ENCODE measurements around the gene MLIP.
A peak's percentile ranks its signal among the peaks of the same experiment; 100 is the strongest.
"Not testable (repeated sequence)": the region's sequence is repeated elsewhere in the genome, so short reads cannot be mapped to it uniquely, and the experiment has no call there.

Gene MLIP, protein sequence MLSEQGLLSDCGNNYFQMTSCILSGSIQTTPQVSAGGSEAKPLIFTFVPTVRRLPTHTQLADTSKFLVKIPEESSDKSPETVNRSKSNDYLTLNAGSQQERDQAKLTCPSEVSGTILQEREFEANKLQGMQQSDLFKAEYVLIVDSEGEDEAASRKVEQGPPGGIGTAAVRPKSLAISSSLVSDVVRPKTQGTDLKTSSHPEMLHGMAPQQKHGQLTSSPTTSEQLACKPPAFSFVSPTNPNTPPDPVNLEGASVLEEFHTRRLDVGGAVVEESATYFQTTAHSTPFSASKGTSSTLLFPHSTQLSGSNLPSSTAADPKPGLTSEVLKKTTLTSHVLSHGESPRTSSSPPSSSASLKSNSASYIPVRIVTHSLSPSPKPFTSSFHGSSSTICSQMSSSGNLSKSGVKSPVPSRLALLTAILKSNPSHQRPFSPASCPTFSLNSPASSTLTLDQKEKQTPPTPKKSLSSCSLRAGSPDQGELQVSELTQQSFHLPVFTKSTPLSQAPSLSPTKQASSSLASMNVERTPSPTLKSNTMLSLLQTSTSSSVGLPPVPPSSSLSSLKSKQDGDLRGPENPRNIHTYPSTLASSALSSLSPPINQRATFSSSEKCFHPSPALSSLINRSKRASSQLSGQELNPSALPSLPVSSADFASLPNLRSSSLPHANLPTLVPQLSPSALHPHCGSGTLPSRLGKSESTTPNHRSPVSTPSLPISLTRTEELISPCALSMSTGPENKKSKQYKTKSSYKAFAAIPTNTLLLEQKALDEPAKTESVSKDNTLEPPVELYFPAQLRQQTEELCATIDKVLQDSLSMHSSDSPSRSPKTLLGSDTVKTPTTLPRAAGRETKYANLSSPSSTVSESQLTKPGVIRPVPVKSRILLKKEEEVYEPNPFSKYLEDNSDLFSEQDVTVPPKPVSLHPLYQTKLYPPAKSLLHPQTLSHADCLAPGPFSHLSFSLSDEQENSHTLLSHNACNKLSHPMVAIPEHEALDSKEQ

DNA sequence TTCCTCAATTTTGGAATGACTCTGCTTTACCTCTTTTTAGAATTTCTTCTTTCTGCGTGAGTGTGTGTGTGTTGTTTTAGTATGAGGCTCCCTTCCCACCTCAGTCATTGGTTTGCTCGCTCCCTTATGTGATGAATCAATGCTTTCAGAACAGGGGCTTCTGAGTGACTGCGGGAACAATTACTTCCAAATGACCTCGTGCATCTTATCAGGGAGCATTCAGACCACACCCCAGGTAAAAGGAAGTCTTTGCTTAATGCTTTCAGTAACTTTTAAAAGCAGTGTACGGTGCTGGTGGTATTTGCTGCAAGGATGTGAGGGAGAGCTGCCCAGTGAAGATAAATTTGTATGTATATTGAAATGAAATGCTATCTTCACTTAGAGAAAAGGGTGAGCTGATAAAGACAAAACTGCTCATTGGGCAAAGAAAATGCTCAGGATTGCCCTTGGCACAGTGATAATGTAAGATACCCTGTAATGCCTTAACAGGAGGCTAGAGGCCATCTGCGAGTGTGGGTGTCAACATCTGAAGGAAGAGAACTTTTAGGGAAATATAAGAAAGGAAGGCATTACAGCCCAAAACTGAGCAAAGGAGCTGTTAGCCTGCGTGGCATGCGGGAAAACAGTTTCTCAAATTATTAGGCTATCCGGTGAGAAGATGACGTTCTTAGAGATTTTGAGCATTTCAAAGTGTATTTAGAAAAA lies at the start of gene MLIP:
Gene MLIP, plus strand, starts transcription at position 103 of the 705 bp plus-strand sequence. Its CDS starts 37 bp downstream, at position 140.
- Histone ChIP-seq H3K27me3 (ENCODE audit: low read depth) (no peaks in the 10 kb centered on the region), H3K36me3 (replicated peaks) (no peaks in the 10 kb centered on the region), H3K9me3 (no peaks in the 10 kb centered on the region; the same call in 1 of the 2 replicates), H3K4me1 (no peaks in the 10 kb centered on the region), H3K4me3 (no peak within 1 kb of the TSS)
- in situ Hi-C loops (cut with MboI; ENCODE audit: low sequenced_read_pairs): no loop called here
- DNase-seq (ENCODE audit: low spot score in 2 of 2): no peak

DNA sequence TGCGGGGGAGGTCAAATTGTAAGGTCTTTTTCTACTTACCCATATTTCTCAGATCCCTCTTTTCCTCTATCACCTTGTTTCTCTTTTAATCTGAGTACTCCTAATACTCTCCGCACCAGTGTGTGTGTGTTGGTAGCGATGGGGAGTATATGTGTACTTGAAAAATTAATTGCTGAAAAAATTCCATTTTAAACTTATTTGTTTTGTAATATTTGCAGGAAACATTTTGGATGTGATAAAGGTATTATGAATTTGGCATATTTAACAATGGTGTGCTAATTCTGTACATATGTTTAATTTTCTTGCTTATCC lies 48.1 kb upstream of the MLIP start:
- H3K9me3 ChIP-seq: no peaks in the 10 kb centered on the region
- H3K27me3 ChIP-seq (ENCODE audit: low read depth): no peaks in the 10 kb centered on the region
- DNase-seq (ENCODE audit: low spot score in 2 of 2): no peak
- no peak overlapping the region for H3K4me3 ChIP-seq
- H3K4me1 ChIP-seq: peaks cover 7% of the 10 kb centered on the region
- in situ Hi-C loops (cut with MboI; ENCODE audit: low sequenced_read_pairs): no loop called here
- no peaks in the 10 kb centered on the region for H3K36me3 ChIP-seq (replicated peaks)

DNA sequence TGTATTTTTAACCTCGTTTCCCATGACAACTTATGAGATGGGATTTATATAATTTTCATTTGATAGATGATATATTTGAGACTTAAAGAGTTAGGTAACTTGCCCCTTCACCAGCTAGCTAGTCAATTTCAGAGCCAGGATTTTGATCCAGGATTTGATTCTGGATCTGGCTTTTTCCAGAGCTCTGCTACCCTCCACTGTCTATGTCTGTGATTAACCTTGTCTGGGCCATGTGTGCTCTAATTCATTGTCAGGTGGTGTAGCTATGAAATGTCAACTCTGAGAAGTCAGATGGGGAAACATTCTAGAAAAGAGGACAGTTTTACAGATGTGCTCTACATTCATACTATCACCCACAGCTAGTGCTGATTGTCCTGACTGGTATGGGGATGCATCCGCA lies 42.5 kb upstream of the MLIP start:
- H3K27me3 ChIP-seq (ENCODE audit: low read depth): no peaks in the 10 kb centered on the region
- no peaks in the 10 kb centered on the region for H3K9me3 ChIP-seq
- DNase-seq (ENCODE audit: low spot score in 2 of 2): no peak
- in situ Hi-C loops (cut with MboI; ENCODE audit: low sequenced_read_pairs): no loop called here
- H3K4me1 ChIP-seq: peaks cover 7% of the 10 kb centered on the region
- H3K4me3 ChIP-seq: no peak overlapping the region
- H3K36me3 ChIP-seq (replicated peaks): no peaks in the 10 kb centered on the region

DNA sequence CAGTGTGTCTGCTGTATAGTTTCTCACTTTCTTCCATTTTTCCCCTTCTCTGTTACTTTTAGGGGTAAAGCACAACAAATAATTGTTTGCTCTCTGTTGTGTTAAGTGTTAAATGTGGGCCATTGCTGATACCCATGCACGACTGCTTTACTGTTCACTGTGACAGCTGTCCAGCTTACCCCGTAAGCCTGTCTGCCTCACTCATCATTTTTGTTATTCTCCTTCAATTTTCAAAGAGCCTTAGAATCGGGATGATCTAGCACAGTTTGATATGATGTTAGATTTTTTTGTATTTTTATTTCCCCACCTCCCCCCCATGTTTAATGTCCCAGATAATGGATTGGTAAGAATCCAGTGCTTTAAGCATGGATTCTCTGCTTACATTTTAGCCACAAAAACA lies 41.2 kb upstream of the MLIP start:
- Histone ChIP-seq H3K9me3 (no peaks in the 10 kb centered on the region), H3K4me3 (no peak overlapping the region), H3K4me1 (peaks cover 7% of the 10 kb centered on the region), H3K36me3 (replicated peaks) (no peaks in the 10 kb centered on the region), H3K27me3 (ENCODE audit: low read depth) (no peaks in the 10 kb centered on the region)
- DNase-seq (ENCODE audit: low spot score in 2 of 2): peak in 1 of 2 experiments; percentile 7
- in situ Hi-C loops (cut with MboI; ENCODE audit: low sequenced_read_pairs): no loop called here

DNA sequence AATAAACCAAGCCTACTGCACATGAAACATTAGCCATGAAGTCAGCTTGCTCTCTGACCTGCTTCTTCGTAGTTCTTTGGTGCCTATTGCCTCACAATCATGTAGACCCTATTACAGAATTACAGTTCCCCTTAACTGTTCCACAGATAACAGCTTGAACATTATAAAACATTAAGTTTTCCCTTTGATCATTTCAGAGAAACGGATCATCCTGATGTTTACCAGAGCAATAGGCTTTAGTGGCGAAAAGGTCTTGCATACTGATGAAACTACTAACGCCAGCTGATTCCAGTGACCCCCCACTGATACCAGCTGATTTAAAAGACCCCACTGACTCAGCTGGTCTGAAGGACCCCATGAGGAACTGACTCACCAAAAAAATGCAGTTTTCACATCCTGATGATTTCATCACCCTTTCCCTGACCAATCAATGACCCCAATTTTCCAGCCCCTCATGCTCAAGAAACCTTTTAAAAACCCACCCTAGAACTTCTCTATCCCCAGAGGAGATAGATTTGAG lies 39.4 kb upstream of the MLIP start:
- H3K4me3 ChIP-seq: no peak overlapping the region
- H3K4me1 ChIP-seq: peaks cover 7% of the 10 kb centered on the region
- no peaks in the 10 kb centered on the region for H3K27me3 ChIP-seq (ENCODE audit: low read depth)
- in situ Hi-C loops (cut with MboI; ENCODE audit: low sequenced_read_pairs): no loop called here
- DNase-seq (ENCODE audit: low spot score in 2 of 2): no peak
- H3K36me3 ChIP-seq (replicated peaks): no peaks in the 10 kb centered on the region
- no peaks in the 10 kb centered on the region for H3K9me3 ChIP-seq

DNA sequence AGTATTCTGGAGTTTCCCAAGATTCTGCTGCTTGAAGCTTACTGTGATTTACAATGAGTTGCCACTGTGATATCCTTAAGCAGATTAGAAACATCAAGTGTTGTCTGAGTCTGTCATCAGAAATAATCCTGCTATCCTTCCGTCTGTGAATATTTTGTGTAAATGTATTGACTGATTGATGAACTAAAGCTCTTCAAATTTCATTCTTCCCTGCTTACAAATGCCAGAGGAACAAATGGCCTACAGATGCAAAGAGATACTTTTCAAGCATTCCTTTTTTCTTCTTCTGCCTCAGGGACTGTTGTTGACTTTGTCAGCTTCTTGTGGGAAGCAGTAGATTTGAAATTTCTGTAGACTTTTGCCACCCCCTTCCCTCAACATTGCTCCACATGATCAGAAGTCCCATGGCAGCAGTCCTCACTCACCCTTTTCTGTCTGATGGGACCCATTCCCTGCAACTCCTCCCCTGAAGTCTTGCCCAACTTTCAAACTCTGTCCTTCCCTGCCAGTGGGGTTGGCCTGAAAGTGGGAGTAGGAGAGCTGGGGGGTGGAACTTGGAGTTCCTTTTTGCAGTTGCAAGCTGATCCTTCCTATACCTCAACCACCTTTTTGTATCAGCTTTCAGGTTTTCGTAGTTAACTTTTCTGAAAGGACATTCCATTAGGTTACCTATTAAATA lies 38.5 kb upstream of the MLIP start:
- no peaks in the 10 kb centered on the region for H3K9me3 ChIP-seq
- in situ Hi-C loops (cut with MboI; ENCODE audit: low sequenced_read_pairs): no loop called here

DNA sequence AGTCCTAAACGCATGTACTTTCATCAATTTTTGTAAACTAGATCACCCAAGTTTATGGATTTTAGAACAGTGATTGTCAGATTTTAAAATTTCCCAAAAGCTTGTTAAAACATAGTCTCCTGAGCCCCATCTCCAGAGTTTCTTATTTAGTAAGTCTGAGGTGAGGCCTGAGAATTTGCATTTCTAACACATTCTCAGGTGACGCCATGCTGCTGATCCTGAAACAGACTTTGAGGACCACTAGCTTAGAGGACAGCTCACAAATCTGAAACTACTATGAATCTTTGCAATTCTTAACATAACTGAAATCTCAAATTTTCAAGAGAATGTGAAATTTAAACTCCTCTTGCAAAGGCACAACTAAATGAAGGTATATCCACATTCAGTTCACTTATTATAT lies 37.8 kb upstream of the MLIP start:
- no peaks in the 10 kb centered on the region for H3K27me3 ChIP-seq (ENCODE audit: low read depth)
- in situ Hi-C loops (cut with MboI; ENCODE audit: low sequenced_read_pairs): no loop called here
- DNase-seq (ENCODE audit: low spot score in 2 of 2): no peak
- H3K36me3 ChIP-seq (replicated peaks): no peaks in the 10 kb centered on the region
- no peaks in the 10 kb centered on the region for H3K9me3 ChIP-seq
- H3K4me1 ChIP-seq: peaks cover 7% of the 10 kb centered on the region
- no peak overlapping the region for H3K4me3 ChIP-seq

More for the DNA sequence above, 38.5 kb upstream of the MLIP start:
- H3K27me3 ChIP-seq (ENCODE audit: low read depth): no peaks in the 10 kb centered on the region
- peak in 1 of 2 experiments; percentile 18 for DNase-seq (ENCODE audit: low spot score in 2 of 2)
- peaks cover 7% of the 10 kb centered on the region for H3K4me1 ChIP-seq
- H3K36me3 ChIP-seq (replicated peaks): no peaks in the 10 kb centered on the region
- H3K4me3 ChIP-seq: no peak overlapping the region

DNA sequence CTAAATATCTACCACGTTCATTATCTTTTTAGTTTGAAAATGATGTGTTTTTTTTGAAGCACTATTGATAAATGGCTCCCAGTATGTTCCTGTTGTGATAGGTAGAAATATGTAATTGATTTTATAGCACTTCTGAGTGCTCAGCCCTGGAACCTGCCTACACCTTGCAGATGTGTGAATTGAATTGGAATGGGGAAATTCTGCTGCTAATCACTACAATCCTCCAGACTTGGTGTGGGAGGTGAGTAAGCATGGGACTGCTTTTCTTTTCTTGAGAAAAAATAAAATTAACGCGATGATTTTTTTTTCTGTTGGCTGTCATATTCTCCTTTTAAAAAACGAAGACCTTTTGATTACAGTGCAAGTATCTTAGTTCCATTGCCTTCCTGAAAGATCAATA lies 37.1 kb upstream of the MLIP start:
- no peak for DNase-seq (ENCODE audit: low spot score in 2 of 2)
- H3K4me1 ChIP-seq: peaks cover 7% of the 10 kb centered on the region
- no peaks in the 10 kb centered on the region for H3K9me3 ChIP-seq
- no peak overlapping the region for H3K4me3 ChIP-seq
- in situ Hi-C loops (cut with MboI; ENCODE audit: low sequenced_read_pairs): no loop called here
- no peaks in the 10 kb centered on the region for H3K36me3 ChIP-seq (replicated peaks)
- no peaks in the 10 kb centered on the region for H3K27me3 ChIP-seq (ENCODE audit: low read depth)

DNA sequence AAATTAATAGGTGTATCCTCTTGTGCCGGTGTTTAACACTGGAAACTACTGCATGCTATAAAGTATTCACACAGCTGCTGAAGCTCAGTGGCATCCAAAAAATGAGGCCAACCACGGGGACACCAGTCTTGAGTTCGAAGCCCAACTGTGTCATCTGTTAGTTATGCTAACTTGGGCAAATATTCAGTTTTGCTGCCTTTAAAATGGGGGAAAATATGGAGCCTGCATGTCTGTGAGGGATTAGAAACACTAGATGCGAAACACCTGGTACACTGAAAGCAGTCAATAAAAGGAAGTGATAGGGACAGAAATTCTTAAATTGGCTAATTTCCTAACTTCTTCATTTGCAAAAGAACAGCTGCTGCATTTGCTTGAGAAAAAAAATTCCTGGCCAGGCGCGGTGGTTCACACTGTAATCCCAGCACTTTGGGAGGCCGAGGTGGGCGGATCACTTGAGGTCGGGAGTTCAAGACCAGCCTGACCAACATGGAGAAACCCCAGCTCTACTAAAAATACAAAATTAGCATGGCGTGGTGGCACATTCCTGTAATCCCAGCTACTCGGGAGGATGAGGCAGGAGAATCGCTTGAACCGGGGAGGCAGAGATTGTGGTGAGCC lies 36.6 kb upstream of the MLIP start:
- in situ Hi-C loops (cut with MboI; ENCODE audit: low sequenced_read_pairs): no loop called here
- peaks cover 7% of the 10 kb centered on the region for H3K4me1 ChIP-seq
- H3K27me3 ChIP-seq (ENCODE audit: low read depth): no peaks in the 10 kb centered on the region
- H3K4me3 ChIP-seq: no peak overlapping the region
- H3K36me3 ChIP-seq (replicated peaks): no peaks in the 10 kb centered on the region
- no peak for DNase-seq (ENCODE audit: low spot score in 2 of 2)
- no peaks in the 10 kb centered on the region for H3K9me3 ChIP-seq

DNA sequence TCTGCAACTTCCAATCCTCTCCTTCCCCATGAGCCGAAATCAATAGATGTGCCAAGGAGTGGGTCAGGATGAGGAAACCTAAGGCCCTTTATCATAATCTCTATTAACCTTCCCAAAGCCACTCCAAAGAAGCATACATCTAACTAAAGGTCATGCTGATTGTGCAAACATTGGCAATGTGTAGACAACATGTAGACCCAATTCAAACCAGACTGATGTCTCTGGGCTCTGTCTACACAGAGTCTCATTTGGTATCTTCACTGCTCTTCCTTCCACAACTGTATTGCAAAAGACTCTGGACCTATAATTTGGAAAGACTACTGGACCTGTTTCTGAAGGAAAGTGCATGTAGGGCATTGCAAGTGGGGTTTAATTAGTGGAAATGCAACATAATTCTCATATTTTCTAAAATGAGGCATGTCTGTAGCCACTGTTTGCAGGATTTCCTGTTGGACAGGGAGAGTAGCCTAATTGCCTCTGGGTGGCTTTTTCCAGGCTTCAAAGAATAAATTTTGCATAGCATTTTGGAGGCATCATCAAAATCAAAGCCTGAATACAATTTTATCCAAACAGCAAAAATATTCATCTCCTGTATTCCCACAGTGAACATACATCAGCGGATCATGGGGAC lies 35.0 kb upstream of the MLIP start:
- no peaks in the 10 kb centered on the region for H3K36me3 ChIP-seq (replicated peaks)
- no peak overlapping the region for H3K4me3 ChIP-seq
- DNase-seq (ENCODE audit: low spot score in 2 of 2): no peak
- no peaks in the 10 kb centered on the region for H3K27me3 ChIP-seq (ENCODE audit: low read depth)
- in situ Hi-C loops (cut with MboI; ENCODE audit: low sequenced_read_pairs): no loop called here
- H3K9me3 ChIP-seq: no peaks in the 10 kb centered on the region
- no peaks in the 10 kb centered on the region for H3K4me1 ChIP-seq

DNA sequence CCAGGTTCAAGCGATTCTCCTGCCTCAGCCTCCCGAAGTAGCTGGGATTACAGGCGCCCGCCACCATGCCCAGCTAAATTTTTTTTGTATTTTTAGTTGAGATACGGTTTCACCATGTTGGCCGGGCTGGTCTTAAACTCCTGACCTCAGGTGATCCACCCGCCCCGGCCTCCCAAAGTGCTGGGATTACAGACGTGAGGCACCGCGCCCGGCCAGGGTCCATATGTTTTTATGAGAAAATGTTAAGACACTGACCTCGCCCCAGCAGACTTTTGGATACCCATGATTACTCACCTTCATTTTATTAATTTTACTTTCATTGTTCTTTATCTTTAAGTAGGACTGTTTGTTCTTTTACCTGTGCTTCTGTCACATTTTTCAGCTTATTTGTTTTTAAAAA lies 29.7 kb upstream of the MLIP start:
- H3K27me3 ChIP-seq (ENCODE audit: low read depth); H3K4me3 ChIP-seq; DNase-seq (ENCODE audit: low spot score in 2 of 2); in situ Hi-C loops (cut with MboI; ENCODE audit: low sequenced_read_pairs); H3K9me3 ChIP-seq; H3K36me3 ChIP-seq (replicated peaks): not testable (repeated sequence)
- peaks cover 27% of the 10 kb centered on the region for H3K4me1 ChIP-seq

DNA sequence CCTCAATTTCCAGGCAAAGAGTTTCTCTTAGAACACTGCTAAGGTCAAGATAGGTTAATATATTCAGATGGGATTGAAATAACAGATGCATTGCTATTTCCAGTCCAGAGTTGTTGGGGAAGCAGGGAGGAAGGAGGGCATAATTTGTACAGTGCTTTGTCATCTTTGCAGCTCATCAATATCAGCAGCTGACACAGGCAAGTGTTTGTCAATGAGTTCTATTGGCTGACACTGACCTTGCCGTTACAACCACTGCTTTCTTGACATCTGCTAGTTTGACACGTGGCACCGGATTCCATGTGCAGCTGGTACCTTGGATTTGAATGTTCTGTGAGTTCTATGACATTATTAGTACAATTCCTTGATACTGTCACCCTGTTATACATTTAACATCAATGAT lies 28.0 kb upstream of the MLIP start:
- no peak overlapping the region for H3K4me3 ChIP-seq
- peaks cover 27% of the 10 kb centered on the region for H3K4me1 ChIP-seq
- H3K27me3 ChIP-seq (ENCODE audit: low read depth): no peaks in the 10 kb centered on the region
- H3K36me3 ChIP-seq (replicated peaks): no peaks in the 10 kb centered on the region
- no peaks in the 10 kb centered on the region for H3K9me3 ChIP-seq
- in situ Hi-C loops (cut with MboI; ENCODE audit: low sequenced_read_pairs): no loop called here
- DNase-seq (ENCODE audit: low spot score in 2 of 2): no peak
